GM06990 (cell line): Measurements from ENCODE around the gene FNIP1.

Experiments
- DNase-seq: peaks from one replicate; pipeline ENCODE4 v3.0.0-alpha.2; 2011; ENCODE audit not compliant: insufficient read length; ENCODE audit errors: extremely low read depth
- H3K27me3 ChIP-seq: replicated peaks from 2 replicates; pipeline ENCODE4 v1.6.0; 2011; ENCODE audit warnings: low read length; ENCODE audit not compliant: control insufficient read depth, insufficient read depth
- H3K36me3 ChIP-seq: 2 replicates; pipeline ENCODE4 v1.5.1; 2011; ENCODE audit warnings: low read length; ENCODE audit not compliant: control insufficient read depth, insufficient read depth
- H3K4me3 ChIP-seq: replicated peaks from 2 replicates; pipeline ENCODE4 v1.5.1; 2011; ENCODE audit warnings: low read depth, mild to moderate bottlenecking, control low read depth, low read length
- TF ChIP-seq, protein P1 (sequence below): IDR thresholded peaks from 2 replicates; pipeline ENCODE4 v1.5.1; 2011; ENCODE audit warnings: low read length, control low read depth, mild to moderate bottlenecking, inconsistent platforms; ENCODE audit not compliant: insufficient read depth, poor library complexity, severe bottlenecking

FNIP1 gene

DNA sequence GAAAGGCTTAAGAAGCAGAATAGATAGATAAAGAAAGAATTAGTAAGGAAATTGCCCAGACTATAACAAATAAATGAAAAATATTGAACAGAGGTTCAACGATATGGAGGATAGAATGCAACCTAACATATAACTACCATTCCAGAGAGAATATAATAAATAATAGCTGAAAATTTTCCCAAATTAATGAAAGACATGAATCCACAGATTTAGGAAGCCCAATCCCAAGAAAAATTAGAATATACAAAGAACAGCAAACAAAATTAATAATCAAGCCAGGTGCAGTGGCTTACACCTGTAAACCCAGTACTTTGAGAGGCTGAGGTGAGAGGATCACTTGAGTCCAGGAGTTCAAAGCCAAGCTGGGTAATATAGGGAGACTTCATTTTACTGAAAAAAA is 27.8 kb upstream of the FNIP1 start:
- TF ChIP-seq, protein P1, sequence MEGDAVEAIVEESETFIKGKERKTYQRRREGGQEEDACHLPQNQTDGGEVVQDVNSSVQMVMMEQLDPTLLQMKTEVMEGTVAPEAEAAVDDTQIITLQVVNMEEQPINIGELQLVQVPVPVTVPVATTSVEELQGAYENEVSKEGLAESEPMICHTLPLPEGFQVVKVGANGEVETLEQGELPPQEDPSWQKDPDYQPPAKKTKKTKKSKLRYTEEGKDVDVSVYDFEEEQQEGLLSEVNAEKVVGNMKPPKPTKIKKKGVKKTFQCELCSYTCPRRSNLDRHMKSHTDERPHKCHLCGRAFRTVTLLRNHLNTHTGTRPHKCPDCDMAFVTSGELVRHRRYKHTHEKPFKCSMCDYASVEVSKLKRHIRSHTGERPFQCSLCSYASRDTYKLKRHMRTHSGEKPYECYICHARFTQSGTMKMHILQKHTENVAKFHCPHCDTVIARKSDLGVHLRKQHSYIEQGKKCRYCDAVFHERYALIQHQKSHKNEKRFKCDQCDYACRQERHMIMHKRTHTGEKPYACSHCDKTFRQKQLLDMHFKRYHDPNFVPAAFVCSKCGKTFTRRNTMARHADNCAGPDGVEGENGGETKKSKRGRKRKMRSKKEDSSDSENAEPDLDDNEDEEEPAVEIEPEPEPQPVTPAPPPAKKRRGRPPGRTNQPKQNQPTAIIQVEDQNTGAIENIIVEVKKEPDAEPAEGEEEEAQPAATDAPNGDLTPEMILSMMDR = no peak
- DNase-seq = no peak
- Histone ChIP-seq H3K36me3 (no peaks in the 10 kb centered on the region), H3K27me3 (no peaks in the 10 kb centered on the region), H3K4me3 (no peak overlapping the region)

DNA sequence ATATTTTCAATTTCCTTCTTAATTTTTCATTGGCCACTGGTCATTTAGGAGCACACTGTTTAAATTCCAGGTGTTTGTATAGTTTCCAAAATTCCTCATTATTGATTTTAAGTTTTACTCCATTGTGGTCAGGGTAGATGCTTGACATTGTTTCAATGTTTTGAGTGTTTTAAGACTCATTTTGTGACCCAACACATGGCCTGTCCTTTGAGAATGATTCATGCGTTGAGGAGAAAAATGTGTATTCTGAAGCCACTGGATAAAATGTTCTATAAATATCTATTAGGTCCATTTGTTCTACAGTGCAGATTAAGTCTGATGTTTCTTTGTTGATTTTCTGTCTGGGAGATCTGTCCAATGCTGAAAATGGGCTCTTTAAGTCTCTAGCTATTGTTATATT is 24.4 kb upstream of the FNIP1 start:
- Histone ChIP-seq H3K27me3 (no peaks in the 10 kb centered on the region), H3K36me3 (no peaks in the 10 kb centered on the region), H3K4me3 (no peak overlapping the region)
- TF ChIP-seq, protein P1 = no peak
- no peak for DNase-seq

DNA sequence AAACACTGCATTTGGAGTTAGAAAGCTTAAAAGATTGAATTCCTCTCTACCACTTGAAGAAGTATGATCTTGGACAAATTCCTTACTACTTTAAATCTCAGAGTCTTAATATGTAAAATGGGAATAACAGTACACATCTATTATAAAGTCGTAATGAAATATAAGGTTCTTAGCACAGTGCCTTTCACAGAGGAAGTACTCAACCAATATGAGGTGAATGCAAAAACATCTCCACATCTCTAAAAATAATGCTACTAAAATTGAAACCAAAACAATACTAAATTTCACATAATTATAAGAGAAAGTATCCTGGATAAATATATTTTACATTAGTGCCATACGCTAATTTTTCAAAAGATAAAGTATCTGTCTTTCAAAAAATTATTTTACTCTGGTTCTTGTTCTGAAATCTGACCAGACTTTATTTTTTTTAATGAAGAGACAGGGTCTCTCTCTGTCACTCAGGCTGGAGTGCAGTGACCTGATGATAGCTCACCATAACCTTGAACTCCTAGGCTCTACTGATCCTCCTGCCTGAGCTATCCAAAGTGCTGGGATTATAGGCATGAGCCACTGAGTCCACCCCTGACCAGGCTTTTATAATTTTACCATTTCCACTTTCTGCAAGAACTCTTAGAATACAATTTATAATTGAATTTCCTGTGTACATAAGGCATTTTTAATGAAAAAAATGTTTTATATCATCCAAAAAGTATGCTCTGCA is 21.3 kb upstream of the FNIP1 start:
- no peaks in the 10 kb centered on the region for H3K36me3 ChIP-seq
- TF ChIP-seq, protein P1 = no peak
- no peak for DNase-seq
- H3K4me3 ChIP-seq = no peak overlapping the region
- H3K27me3 ChIP-seq = no peaks in the 10 kb centered on the region

DNA sequence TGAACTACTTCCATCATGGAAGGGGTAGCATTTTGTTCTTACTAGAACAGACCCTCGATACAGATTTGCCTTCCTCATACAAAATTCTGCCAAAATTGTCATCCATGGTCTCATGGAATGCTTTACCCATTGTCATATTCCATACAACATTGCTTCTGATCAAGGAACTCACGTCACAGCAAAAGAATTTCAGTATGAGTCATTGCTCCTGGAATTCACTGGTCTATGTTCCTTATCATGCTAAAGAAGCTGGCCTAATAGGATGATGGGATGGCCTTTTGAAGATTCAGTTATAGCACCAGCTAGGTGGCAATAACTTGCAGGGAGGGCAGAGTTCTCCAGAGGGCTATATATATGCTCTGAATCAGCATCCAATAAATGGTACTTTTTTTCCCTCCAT is 18.2 kb upstream of the FNIP1 start:
- TF ChIP-seq, protein P1 = no peak
- no peak overlapping the region for H3K4me3 ChIP-seq
- DNase-seq = no peak

DNA sequence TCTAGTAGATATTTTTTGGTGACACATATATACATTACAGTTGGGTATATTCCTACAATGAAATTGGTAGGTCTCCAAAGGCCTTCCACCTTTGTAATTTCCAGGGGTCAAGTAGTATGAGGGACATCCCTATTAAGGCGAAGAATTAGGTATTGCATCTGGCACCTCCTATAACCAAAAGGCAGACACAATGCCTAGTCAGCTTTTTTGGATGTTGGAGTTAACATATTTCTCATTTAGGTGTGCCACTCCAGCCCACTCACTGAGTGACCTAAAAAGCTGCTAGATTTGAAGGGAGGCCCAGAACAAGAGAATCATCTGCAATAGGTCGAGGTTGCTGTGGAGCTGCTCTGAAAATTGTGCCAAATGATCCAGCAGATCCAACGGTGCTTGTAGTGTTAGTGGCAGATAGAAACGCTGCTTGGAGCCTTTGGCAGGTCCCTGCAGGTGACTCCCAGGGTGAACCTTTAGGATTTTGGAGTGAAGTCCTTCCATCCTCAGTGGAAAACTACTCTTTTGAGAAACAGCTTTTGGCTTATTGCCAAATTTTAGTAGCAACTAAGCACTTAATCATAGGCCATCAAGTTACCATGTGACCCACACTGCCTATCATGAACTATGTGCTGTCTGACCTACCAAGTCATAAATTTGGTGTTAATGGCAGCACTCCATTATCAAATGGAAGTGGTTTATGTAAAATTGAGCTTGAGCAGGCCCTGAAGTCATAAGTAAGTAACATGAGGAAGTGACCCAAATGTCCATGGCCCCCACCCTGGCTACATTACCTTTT is 15.7 kb upstream of the FNIP1 start:
- TF ChIP-seq, protein P1 = no peak

More for the DNA sequence above, 18.2 kb upstream of the FNIP1 start:
- H3K36me3 ChIP-seq = no peaks in the 10 kb centered on the region
- no peaks in the 10 kb centered on the region for H3K27me3 ChIP-seq

More for the DNA sequence above, 15.7 kb upstream of the FNIP1 start:
- Histone ChIP-seq H3K4me3 (no peak overlapping the region), H3K27me3 (no peaks in the 10 kb centered on the region), H3K36me3 (no peaks in the 10 kb centered on the region)
- no peak for DNase-seq
